NCI-H524 treated with DMSO at 0.1 percent for 48 hours (cell line): Measurements from ENCODE around the gene PLA2G2C.
"Not testable (repeated sequence)": the region's sequence is repeated elsewhere in the genome, so short reads cannot be mapped to it uniquely, and the experiment has no call there.

Source experiments
- DNase-seq: peaks from one replicate; lab custom pipeline; 2025; lab: John Stamatoyannopoulos, UW

Gene PLA2G2C

GRCh38 chr1:20185834-20186782, at the start of gene PLA2G2C, which contains the start of gene UBXN10:
TSS of gene PLA2G2C (minus strand) at chr1:20186518. CDS start at chr1:20177363, 9,155 bp downstream.
TSS of gene UBXN10 (plus strand) at chr1:20186096. CDS start at chr1:20190562, 4,466 bp downstream.
- no peak for DNase-seq

GRCh38 chr1:20234788-20235535, 48.6 kb upstream of the PLA2G2C start:
- DNase-seq: no peak

DNA sequence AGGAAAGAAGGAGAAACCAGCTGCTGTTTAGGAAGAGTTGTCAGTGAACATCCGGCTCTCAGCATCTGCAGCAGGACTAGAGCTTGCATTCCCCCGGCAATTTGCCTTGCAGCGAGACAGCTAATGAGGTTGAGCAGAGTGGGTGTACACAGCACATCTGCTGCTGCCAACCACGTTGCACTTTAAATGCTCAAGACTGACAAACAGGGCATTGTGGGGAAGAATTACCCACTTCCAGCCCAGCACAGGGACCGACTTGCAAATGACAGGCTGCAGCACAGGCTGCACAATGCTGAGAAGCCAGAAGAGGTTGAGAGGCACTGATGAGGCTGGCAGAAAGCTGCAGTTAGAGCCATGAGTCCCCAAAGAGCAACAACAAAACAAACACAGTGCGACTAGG, 47.5 kb upstream of the PLA2G2C start:
- DNase-seq: no peak

DNA sequence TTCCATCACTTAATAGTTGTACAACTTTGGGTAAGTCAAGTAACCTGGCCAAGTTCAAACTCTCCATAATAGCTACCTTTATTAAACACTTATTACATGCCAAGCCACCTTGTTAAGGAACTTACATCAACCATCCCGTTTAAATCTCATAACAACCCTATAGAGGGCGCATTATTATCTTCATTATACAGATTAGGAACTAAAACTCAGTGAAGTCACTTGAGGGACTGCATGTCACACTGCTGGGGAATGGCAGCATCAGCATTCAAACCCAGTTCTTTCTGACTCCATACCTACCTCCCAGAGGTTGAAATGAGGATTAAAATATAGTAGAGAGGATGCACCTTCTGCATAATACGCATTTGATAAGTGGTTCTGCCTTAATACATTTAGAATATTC, 47.1 kb upstream of the PLA2G2C start:
- DNase-seq: no peak

DNA sequence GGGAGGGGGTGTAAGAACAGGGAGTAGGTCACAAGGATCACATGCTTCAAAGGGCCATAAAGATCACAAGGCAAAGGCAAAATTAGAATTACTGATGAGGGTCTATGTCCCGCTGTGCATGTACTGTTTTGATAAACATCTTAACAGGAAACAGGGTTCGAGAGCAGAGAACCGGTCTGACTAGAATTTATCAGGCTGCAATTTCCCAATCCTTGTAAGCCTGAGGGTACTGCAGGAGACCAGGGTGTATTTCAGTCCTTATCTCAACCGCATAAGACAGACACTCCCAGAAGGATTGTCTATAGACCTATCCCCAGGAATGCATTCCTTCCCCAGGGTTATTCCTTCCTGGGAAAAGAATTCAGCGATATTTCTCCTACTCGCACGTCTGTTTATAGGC, 46.2 kb upstream of the PLA2G2C start:
- not testable (repeated sequence) for DNase-seq

DNA sequence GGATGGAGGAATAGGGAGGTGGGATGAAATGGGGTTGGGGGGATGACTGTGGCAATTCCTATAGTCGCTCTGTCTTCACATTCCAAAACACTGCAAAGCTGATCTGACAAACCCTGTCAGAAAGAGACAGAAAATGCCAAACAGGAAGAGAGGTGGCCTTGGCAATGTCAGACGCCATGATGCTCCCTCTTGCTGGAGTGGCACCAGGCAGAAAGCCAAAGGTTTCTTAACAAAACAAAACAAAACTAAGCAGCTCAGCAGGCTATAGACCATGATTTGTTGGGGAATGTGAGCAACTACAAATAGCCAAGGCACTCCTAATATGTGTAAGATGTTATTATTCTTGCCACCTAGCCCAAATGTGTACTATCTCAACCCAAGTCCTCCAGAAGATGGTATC, 42.9 kb upstream of the PLA2G2C start:
- no peak for DNase-seq

GRCh38 chr1:20228314-20228825, 42.1 kb upstream of the PLA2G2C start:
- DNase-seq: no peak

DNA sequence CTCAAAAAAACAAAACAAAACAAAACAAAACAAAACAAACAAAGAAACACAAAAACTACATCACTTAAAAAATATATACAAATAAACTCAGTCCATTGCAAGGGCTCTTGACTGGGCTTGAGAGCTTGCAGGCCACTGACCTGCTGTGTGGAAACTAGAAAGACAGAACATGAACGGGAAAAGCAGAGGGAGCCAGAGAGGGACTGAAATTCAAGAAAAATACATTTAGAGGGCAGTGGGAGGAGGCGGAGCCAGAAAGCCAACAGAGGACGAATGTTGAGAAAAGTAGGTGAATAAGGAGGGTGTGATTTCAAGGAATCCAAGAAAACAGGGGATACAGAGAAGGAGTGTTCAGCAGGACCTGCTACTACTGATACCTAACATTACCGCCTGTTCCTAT, 41.4 kb upstream of the PLA2G2C start:
- DNase-seq: no peak

- DNase-seq: no peak
These were observed 38.2 kb upstream of the PLA2G2C start for GRCh38 chr1:20224546-20224945.

DNA sequence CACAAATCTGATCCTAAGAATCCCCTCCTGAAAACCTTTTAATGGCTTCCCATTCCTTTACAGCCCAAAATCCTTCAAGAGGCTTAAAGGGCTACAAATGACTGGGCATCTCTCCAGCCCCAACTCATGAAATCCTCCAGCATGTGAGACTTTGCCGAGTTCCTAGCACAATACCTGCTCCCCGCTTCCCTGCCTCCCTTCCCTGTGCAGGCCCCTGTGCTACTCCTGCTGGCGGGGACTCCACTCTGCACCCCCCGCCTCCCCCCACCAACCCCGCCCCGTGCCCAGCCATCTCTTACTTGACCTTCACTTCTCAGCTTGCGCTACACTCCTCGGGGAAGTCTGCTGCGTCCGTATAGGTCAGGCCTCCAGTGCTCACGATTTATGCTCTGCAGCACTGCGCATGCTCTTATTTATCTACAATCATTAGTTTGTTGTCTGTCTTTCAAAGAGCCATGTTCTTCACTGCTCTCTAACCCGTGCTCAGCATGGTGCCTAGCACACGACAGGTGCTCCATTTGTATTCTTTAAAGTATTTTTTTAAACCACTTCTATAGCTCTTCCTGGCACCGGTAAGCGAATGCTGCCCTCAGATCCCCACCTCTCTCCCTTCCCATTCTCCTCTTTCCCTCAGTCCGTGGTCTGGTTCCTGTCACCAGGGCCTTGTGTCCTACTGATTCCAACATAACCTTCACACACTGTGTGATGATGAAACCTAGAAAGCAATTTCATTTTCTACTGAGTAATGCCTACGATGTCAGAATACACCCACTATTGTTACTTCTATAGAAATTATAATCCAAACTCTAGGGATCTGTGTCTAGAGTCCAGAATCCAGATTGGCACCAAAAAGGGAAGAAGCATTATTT, 37.5 kb upstream of the PLA2G2C start:
- DNase-seq: peak; percentile 89

DNA sequence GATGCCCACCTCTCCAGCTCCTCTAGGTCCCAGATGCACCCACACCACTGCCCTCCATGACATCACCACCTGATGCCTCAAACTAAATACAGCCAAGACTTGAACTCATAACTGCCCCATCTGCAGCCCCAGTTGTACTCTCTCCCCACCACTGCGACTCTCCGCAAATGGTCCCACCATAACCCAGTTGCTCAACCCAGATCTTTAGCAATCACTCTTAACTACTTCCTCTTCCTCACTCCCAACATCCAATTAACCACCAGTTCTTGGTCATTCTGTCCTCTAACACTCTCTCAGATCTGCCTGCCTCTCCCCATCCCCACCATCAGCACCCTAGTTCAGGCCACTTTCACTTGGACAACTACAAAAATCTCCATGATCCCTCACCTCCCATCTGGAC, 36.8 kb upstream of the PLA2G2C start:
- no peak for DNase-seq

DNA sequence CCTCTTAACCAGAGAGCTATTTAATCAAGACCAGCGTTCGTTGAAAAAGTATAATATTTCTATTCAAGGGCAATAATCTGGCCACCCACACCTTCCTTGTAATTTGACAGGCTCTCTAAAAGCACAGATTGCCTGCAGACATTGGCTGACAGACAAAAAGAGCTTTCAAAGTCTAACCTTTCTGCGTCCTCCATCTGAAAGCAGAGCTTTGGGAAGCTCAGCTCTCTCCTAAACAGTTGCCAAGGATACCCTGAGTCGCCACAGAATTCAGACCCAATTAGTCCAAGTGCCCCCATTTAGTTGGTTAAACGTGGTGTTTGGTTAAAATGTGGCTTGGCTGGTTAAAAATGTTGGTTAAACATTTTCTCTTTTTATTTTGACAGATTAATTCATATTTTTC, 33.7 kb upstream of the PLA2G2C start:
- no peak for DNase-seq

GRCh38 chr1:20219053-20219452, 32.7 kb upstream of the PLA2G2C start:
- DNase-seq: not testable (repeated sequence)

DNA sequence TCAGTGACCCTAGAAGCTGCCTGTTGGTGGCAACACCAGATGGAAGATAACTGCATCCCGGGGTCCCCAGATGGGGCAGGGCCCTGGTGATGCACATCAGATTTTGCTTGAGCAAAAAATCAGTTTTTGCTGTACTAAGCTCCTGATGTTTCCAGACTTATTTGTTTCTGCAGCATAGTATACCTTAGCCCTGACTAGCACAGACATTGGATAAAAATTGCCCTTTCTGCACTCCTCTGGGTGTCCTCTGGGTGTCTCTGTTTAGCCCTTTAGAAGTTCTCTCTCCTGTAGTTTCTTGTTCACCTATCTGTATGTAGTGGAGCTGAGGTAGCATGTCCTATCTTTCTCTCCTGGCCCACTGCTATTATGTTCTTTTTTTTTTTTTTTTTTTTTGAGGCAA, 30.3 kb upstream of the PLA2G2C start:
- DNase-seq: no peak

- no peak for DNase-seq
These were observed 29.4 kb upstream of the PLA2G2C start for GRCh38 chr1:20215716-20216115.

DNA sequence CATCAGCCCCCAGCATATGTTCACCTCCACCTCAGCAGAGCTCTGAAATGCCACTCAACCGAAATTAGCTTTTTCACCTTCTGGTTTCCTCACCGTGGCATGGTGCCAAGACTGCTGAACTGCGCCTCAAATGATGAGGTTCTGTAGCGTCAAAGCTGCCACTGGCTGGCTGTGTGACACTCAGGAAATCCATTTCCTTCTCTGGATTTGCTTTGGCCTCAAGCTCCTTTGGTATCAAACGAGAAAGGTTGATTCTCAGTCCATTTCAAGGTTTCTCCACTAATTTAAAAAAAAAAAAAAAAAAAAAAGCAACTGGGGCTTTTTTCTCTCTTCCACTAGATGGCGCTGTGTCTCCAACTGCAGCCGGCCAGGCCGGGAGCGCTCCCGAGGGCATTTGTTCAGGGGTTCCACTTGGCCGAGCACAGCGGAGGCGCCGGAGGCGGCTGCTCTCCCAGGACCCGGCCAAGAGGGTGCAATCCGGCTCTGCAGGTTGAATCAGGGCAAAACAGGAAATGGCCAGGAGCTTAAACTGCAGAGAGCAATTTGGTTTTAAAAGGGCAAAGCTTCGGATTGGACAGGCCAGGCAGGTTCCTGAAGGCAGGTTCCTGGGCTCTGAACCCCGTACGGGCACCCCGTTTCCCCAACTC, 26.5 kb upstream of the PLA2G2C start:
- peak; percentile 58 for DNase-seq

DNA sequence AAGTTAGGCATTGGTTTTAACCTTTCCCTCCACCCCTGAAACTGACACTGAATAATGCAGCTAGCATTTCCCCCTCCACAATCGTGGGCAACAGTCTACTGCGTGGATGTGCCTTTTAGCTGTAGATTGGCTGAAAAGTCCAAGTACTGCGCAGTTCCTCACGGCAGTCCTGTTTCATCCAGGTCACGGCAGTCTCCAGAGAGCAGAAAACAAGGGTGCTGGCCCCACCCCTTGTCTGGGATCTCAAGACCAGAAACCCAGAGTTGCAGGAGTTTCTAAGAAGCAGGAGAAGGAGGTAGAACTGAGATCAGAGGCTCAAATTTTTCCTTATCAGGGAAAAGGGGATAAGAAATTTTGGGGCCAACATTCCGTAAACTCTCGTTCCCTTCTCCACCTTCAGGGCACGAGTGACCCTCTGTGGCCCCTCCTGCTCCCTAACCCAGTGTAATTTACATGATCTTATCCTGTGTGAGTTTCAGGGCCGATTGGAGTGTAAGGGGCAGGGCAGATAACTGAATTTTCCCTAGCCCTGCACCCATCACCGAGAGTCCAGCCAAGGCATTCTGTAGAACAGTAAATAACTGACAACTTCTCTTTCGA, 25.9 kb upstream of the PLA2G2C start:
- DNase-seq: no peak

DNA sequence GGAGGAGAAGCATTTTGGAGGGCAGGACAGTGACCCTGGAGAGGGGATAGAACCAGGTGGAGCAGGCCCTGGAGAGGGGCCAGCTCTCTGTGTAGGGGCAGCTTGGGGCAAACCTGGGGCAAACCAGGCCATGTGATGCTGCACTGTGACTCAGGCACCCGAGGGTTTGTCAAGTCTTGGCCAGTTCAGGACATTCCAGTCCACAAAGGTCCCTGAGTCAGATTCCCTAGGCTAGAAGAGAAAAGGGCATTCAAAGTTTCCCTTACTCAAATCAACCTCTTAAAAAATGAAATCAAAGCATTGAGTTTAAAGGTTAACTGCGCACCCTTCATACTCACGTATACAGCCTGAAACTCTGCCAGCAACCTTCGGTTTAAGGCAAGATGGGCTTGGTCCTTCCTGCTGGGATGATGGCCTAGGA, 25.2 kb upstream of the PLA2G2C start:
- no peak for DNase-seq

- DNase-seq: no peak
These were observed 24.6 kb upstream of the PLA2G2C start for GRCh38 chr1:20210736-20211460.

DNA sequence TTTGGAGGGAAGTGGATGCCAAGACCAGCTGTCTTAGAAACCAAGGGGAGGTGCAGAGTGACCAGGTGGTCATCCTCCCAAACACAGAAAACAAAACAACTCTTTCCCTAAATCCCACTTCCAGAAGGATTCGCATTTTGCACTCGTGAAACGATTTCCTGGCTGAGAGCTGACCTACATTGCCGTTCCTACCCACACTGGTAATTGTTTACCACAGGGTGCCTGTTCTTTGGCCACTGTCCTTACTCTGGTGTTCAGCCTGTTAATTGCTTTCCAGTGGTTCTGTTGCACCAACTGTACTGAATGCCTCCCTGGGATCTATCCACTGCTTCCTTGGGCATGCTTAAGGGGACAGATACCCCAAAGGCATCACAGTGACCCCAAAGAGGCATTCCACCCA, 23.2 kb upstream of the PLA2G2C start:
- DNase-seq: no peak
